Measurements from ENCODE around the gene NFE2L2. TPM values are rescaled to one million over a fixed set of nuclear protein-coding genes. Genes with fewer than 3 reads are reported as not detected.

NFE2L2 gene
- total and polyA plus RNA-seq, 9 of the 15 experiments (the other 6 are each of a cell fraction or from before 2014, with no cell fraction given), result 29.3 to 120 (median 59.3) TPM

DNA sequence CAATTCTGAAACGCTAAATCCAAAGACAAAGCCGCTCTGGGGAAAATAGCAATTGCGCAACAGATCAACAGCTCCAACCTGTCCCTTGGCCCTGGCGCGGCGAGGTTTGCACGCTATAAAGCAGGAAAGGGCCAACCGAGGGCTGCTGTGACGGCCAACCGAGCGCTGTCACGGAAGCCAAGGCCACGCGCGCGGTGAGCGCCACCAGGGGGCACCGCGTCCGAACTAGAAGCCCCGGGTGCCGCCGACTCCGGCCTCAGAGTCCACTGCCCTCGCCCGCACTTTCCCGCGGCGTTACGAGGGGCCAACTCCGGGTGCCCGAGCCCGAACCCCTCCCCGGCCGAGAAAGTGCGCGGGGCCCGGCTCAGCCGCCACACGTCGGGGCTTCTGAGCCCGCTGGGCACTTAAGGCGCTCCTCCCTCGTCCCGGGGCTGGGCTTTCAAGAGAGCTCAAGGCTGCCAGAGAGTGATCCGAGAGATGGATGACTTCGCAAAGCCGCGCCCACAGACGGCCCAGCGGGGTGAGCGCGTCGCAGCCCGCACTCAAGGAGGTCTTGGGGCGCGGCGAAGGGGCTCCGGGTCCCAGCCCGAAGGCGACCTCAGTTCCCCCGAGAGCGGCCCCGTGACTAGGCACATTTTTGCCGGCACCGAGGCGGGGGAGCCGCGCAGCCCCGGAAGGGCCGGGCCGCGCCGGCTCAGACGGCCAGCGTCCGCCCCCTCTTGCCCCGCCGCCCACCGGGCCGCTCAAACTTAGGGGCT, 897 bp downstream of the NFE2L2 start (continued):
- TF ChIP-seq LEF1 (IDR thresholded peaks at IDR 0.05) (peak; percentile 34; the same call in 1 of the 2 replicates), BCOR (IDR thresholded peaks at IDR 0.05) (peak; percentile 62; the same call in 1 of the 2 replicates), MAFK (IDR thresholded peaks at IDR 0.05; ENCODE audit: low read length) (peak; percentile 57; the same call in 1 of the 2 replicates), CEBPB (tag; IDR thresholded peaks at IDR 0.05) (peak; percentile 100), MYNN (IDR thresholded peaks at IDR 0.05) (peak; percentile 93), MYNN (CRISPR knock-in tag; IDR thresholded peaks at IDR 0.05) (no peak), ZNF57 (CRISPR knock-in tag; IDR thresholded peaks at IDR 0.05) (no peak), LARP7 (IDR thresholded peaks at IDR 0.05) (peak; percentile 100), NR3C1 (CRISPR knock-in tag; IDR thresholded peaks at IDR 0.05) (peak; percentile 86), FOXJ2 (tag; IDR thresholded peaks at IDR 0.05) (0 out of 2 replicates have a peak, but pooled peaks have one; percentile 49), NR2C2 (CRISPR knock-in tag; IDR thresholded peaks at IDR 0.05) (peak; percentile 74; the same call in 1 of the 2 replicates), NR2C2 (tag; IDR thresholded peaks at IDR 0.05) (peak; percentile 49; the same call in 1 of the 2 replicates), YBX1 (IDR thresholded peaks at IDR 0.05) (no peak), CTBP1 (IDR thresholded peaks at IDR 0.05; ENCODE audit: borderline replicate concordance) (peak; percentile 94), CHD2 (IDR thresholded peaks at IDR 0.05; ENCODE audit: low read depth, low read length) (peak; percentile 46)
- TF ChIP-seq, protein P1, sequence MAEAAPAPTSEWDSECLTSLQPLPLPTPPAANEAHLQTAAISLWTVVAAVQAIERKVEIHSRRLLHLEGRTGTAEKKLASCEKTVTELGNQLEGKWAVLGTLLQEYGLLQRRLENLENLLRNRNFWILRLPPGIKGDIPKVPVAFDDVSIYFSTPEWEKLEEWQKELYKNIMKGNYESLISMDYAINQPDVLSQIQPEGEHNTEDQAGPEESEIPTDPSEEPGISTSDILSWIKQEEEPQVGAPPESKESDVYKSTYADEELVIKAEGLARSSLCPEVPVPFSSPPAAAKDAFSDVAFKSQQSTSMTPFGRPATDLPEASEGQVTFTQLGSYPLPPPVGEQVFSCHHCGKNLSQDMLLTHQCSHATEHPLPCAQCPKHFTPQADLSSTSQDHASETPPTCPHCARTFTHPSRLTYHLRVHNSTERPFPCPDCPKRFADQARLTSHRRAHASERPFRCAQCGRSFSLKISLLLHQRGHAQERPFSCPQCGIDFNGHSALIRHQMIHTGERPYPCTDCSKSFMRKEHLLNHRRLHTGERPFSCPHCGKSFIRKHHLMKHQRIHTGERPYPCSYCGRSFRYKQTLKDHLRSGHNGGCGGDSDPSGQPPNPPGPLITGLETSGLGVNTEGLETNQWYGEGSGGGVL (CRISPR knock-in tag; IDR thresholded peaks at IDR 0.05), result no peak
- TF ChIP-seq, protein P2, sequence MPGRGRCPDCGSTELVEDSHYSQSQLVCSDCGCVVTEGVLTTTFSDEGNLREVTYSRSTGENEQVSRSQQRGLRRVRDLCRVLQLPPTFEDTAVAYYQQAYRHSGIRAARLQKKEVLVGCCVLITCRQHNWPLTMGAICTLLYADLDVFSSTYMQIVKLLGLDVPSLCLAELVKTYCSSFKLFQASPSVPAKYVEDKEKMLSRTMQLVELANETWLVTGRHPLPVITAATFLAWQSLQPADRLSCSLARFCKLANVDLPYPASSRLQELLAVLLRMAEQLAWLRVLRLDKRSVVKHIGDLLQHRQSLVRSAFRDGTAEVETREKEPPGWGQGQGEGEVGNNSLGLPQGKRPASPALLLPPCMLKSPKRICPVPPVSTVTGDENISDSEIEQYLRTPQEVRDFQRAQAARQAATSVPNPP (IDR thresholded peaks at IDR 0.05; ENCODE audit: borderline replicate concordance, insufficient read depth, insufficient read length), result no peak
- TF ChIP-seq, protein P3, sequence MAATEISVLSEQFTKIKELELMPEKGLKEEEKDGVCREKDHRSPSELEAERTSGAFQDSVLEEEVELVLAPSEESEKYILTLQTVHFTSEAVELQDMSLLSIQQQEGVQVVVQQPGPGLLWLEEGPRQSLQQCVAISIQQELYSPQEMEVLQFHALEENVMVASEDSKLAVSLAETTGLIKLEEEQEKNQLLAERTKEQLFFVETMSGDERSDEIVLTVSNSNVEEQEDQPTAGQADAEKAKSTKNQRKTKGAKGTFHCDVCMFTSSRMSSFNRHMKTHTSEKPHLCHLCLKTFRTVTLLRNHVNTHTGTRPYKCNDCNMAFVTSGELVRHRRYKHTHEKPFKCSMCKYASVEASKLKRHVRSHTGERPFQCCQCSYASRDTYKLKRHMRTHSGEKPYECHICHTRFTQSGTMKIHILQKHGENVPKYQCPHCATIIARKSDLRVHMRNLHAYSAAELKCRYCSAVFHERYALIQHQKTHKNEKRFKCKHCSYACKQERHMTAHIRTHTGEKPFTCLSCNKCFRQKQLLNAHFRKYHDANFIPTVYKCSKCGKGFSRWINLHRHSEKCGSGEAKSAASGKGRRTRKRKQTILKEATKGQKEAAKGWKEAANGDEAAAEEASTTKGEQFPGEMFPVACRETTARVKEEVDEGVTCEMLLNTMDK (IDR thresholded peaks at IDR 0.05; ENCODE audit: borderline replicate concordance, insufficient read depth, low read depth, low read length, poor library complexity, severe bottlenecking), result peak; percentile 100
- TF ChIP-seq, protein P4, sequence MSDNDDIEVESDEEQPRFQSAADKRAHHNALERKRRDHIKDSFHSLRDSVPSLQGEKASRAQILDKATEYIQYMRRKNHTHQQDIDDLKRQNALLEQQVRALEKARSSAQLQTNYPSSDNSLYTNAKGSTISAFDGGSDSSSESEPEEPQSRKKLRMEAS (CRISPR knock-in tag; IDR thresholded peaks at IDR 0.05), result peak; percentile 96

Measured in K562 (cell line).